NCI-H82 treated with DMSO at 0.1 percent for 48 hours (cell line): Measurements from ENCODE around the gene KANSL1.
"Not testable (repeated sequence)": the region's sequence is repeated elsewhere in the genome, so short reads cannot be mapped to it uniquely, and the experiment has no call there.

Experiments
- DNase-seq: peaks from one replicate; lab custom pipeline; 2025; ENCODE audit not compliant: unreplicated experiment; lab: John Stamatoyannopoulos, UW

The KANSL1 gene

GRCh38 chr17:46027048-46027975 is 165.9 kb downstream of the KANSL1 start:
- DNase-seq, result no peak

- no peak for DNase-seq
Observed at GRCh38 chr17:46026166-46027047, 166.8 kb downstream of the KANSL1 start.

- no peak for DNase-seq
Observed at GRCh38 chr17:46025510-46026165, 167.6 kb downstream of the KANSL1 start.

GRCh38 chr17:46025060-46025459 is 168.2 kb downstream of the KANSL1 start:
- DNase-seq, result no peak

GRCh38 chr17:46024590-46024989 is 168.6 kb downstream of the KANSL1 start:
- DNase-seq, result no peak

GRCh38 chr17:46023783-46024388 is 169.3 kb downstream of the KANSL1 start:
- DNase-seq, result peak; percentile 12

- not testable (repeated sequence) for DNase-seq
Observed at GRCh38 chr17:46023366-46023765, 169.9 kb downstream of the KANSL1 start.

GRCh38 chr17:46020998-46021397 is 172.2 kb downstream of the KANSL1 start:
- DNase-seq, result no peak

GRCh38 chr17:46020023-46020761 is 173.0 kb downstream of the KANSL1 start:
- no peak for DNase-seq

- DNase-seq, result not testable (repeated sequence)
Observed at GRCh38 chr17:46019408-46019925, 173.8 kb downstream of the KANSL1 start.

- peak; percentile 29 for DNase-seq
Observed at GRCh38 chr17:46013502-46014165, 179.6 kb downstream of the KANSL1 start.

- no peak for DNase-seq
Observed at GRCh38 chr17:46013127-46013501, 180.1 kb downstream of the KANSL1 start.

- DNase-seq, result no peak
Observed at GRCh38 chr17:46012506-46013079, 180.6 kb downstream of the KANSL1 start.

- DNase-seq, result no peak
Observed at GRCh38 chr17:46011711-46012505, 181.3 kb downstream of the KANSL1 start.

- DNase-seq, result no peak
Observed at GRCh38 chr17:46010597-46011186, 182.5 kb downstream of the KANSL1 start.

- no peak for DNase-seq
Observed at GRCh38 chr17:46009681-46010596, 183.3 kb downstream of the KANSL1 start.

GRCh38 chr17:46008591-46008990 is 184.6 kb downstream of the KANSL1 start:
- no peak for DNase-seq
